HEK293 (cell line): ENCODE measurements around the gene PTPRN2.

Source experiments
- CTCF ChIA-PET: fragments of 350-600 bp; formaldehyde crosslinking; extraction: SDS; loops from one replicate; lab custom pipeline; 2021; ENCODE audit warnings: antibody characterized with exemption; lab: Yijun Ruan, JAX
- POLR2A ChIA-PET: fragments of 300-600 bp; formaldehyde crosslinking; extraction: SDS; loops from one replicate; lab custom pipeline; 2020; ENCODE audit warnings: antibody characterized with exemption, inconsistent platforms; lab: Yijun Ruan, JAX
- H3K27ac ChIP-seq: fragments of 200-500 bp; sonication (Bioruptor generic); 2 replicates; pipeline ENCODE4 v1.5.1; 2014; ENCODE audit warnings: low read depth, low read length, control low read depth, inconsistent platforms; ENCODE audit errors: extremely low read depth
- H3K36me3 ChIP-seq, 2 experiments: fragments of 200-500 bp in 1 of 2; sonication (Bioruptor generic) in 1 of 2; 1 replicate in 1 of 2; 2 replicates in 1 of 2; pipeline ENCODE4 v1.5.1; 2014 to 2017; ENCODE audit warnings: inconsistent platforms in 2 of 2, low read length in 2 of 2; ENCODE audit not compliant: control insufficient read depth in 2 of 2, insufficient read depth in 1 of 2
- H3K4me1 ChIP-seq: fragments of 200-500 bp; sonication (Bioruptor generic); 2 replicates; pipeline ENCODE4 v1.5.1; 2014; ENCODE audit warnings: mild to moderate bottlenecking, low read length, inconsistent platforms; ENCODE audit not compliant: control insufficient read depth, insufficient read depth
- H3K4me3 ChIP-seq: 2 replicates; pipeline ENCODE4 v1.5.1; 2011; ENCODE audit warnings: low read depth, mild to moderate bottlenecking, control low read depth, low read length, moderate library complexity
- H3K9me3 ChIP-seq: fragments of 200-500 bp; sonication (Bioruptor generic); 2 replicates; pipeline ENCODE4 v1.5.1; 2014; ENCODE audit warnings: low read depth, low read length, inconsistent platforms; ENCODE audit not compliant: control insufficient read depth, insufficient read depth
- EGR2 ChIP-seq: fragments of 450-650 bp; formaldehyde crosslinking; IDR thresholded peaks from 2 replicates; pipeline ENCODE4 v1.5.1; 2016; ENCODE audit warnings: low read depth, missing biosample characterization, missing genetic modification characterization
- GLI4 ChIP-seq: fragments of 450-650 bp; formaldehyde crosslinking; IDR thresholded peaks from 2 replicates; pipeline ENCODE4 v1.5.1; 2016; ENCODE audit warnings: missing biosample characterization, missing genetic modification characterization
- HIC1 ChIP-seq: fragments of 450-650 bp; formaldehyde crosslinking; IDR thresholded peaks from 2 replicates; pipeline ENCODE4 v1.5.1; 2016; ENCODE audit warnings: missing biosample characterization, missing genetic modification characterization
- PRDM1 ChIP-seq: fragments of 450-650 bp; formaldehyde crosslinking; IDR thresholded peaks from 2 replicates; pipeline ENCODE4; 2016; ENCODE audit warnings: missing biosample characterization, missing genetic modification characterization
- REST ChIP-seq: fragments of 450-650 bp; formaldehyde crosslinking; IDR thresholded peaks from 2 replicates; pipeline ENCODE4 v1.5.1; 2016; ENCODE audit warnings: missing biosample characterization, missing genetic modification characterization
- SP2 ChIP-seq: fragments of 450-650 bp; formaldehyde crosslinking; IDR thresholded peaks from 2 replicates; pipeline ENCODE4 v1.5.1; 2016; ENCODE audit warnings: missing biosample characterization, missing genetic modification characterization
- ZBTB48 ChIP-seq: fragments of 450-650 bp; formaldehyde crosslinking; IDR thresholded peaks from 2 replicates; pipeline ENCODE4 v1.5.1; 2016; ENCODE audit warnings: missing biosample characterization, missing genetic modification characterization
- ZBTB8A ChIP-seq: fragments of 450-650 bp; formaldehyde crosslinking; IDR thresholded peaks from 2 replicates; pipeline ENCODE4 v1.5.1; 2016; ENCODE audit warnings: missing biosample characterization, missing genetic modification characterization
- ZNF223 ChIP-seq: fragments of 450-650 bp; formaldehyde crosslinking; IDR thresholded peaks from 2 replicates; pipeline ENCODE4 v1.5.1; 2016; ENCODE audit warnings: missing biosample characterization, missing genetic modification characterization
- ZNF391 ChIP-seq: fragments of 450-650 bp; formaldehyde crosslinking; IDR thresholded peaks from 2 replicates; pipeline ENCODE4 v1.5.1; 2016; ENCODE audit warnings: low read depth, missing biosample characterization, missing genetic modification characterization, borderline replicate concordance
- ZNF404 ChIP-seq: fragments of 450-650 bp; formaldehyde crosslinking; IDR thresholded peaks from 2 replicates; pipeline ENCODE4 v1.5.1; 2017; ENCODE audit warnings: missing biosample characterization, missing genetic modification characterization
- ZNF518A ChIP-seq: fragments of 450-650 bp; formaldehyde crosslinking; conservative IDR thresholded peaks from 2 replicates; pipeline ENCODE4 v1.5.1; 2016; ENCODE audit warnings: low read depth, missing biosample characterization, missing genetic modification characterization
- ZNF529 ChIP-seq: fragments of 450-650 bp; formaldehyde crosslinking; IDR thresholded peaks from 2 replicates; pipeline ENCODE4 v1.5.1; 2017; ENCODE audit warnings: missing genetic modification characterization, missing biosample characterization; ENCODE audit not compliant: insufficient replicate concordance
- ZNF670 ChIP-seq: fragments of 450-650 bp; formaldehyde crosslinking; IDR thresholded peaks from 2 replicates; pipeline ENCODE4 v1.5.1; 2016; ENCODE audit warnings: missing biosample characterization, missing genetic modification characterization, low read depth
- ZNF843 ChIP-seq: fragments of 450-650 bp; formaldehyde crosslinking; IDR thresholded peaks from 2 replicates; pipeline ENCODE4 v1.5.1; 2016; ENCODE audit warnings: missing biosample characterization, missing genetic modification characterization
- ZSCAN18 ChIP-seq: fragments of 450-650 bp; formaldehyde crosslinking; IDR thresholded peaks from 2 replicates; pipeline ENCODE4 v1.5.1; 2016; ENCODE audit warnings: missing biosample characterization, missing genetic modification characterization
- ZSCAN5A ChIP-seq: fragments of 450-650 bp; formaldehyde crosslinking; IDR thresholded peaks from 2 replicates; pipeline ENCODE4 v1.5.1; 2016; ENCODE audit warnings: missing biosample characterization, missing genetic modification characterization

Gene PTPRN2

GRCh38 chr7:157809863-157810851 is 777.5 kb downstream of the PTPRN2 start:
- CTCF ChIA-PET: no interaction called here
- H3K27ac ChIP-seq: no peak overlapping the region
- no peaks in the 10 kb centered on the region for H3K36me3 ChIP-seq
- POLR2A ChIA-PET: no interaction called here
- TF ChIP-seq GLI4 (tag by site-specific recombination) (no peak), ZNF843 (tag by site-specific recombination) (no peak), ZSCAN5A (tag by site-specific recombination) (no peak), ZBTB8A (tag by site-specific recombination) (no peak), ZBTB48 (no peak)
- TF ChIP-seq, all 188 proteins: peak for 0
- Histone ChIP-seq H3K4me1 (no peaks in the 10 kb centered on the region), H3K4me3 (no peak overlapping the region), H3K9me3 (no peaks in the 10 kb centered on the region)

- no peaks in the 10 kb centered on the region for H3K9me3 ChIP-seq
- H3K4me3 ChIP-seq: no peak overlapping the region
- no peaks in the 10 kb centered on the region for H3K36me3 ChIP-seq
- POLR2A ChIA-PET: no interaction called here
- no peak overlapping the region for H3K27ac ChIP-seq
- CTCF ChIA-PET: no interaction called here
- no peak for TF ChIP-seq ZSCAN18
- no peak for TF ChIP-seq ZNF529 (tag by site-specific recombination)
- no peak for TF ChIP-seq SP2
- TF ChIP-seq HIC1 (tag by site-specific recombination): no peak
- no peak for TF ChIP-seq ZNF518A
- TF ChIP-seq ZNF404: no peak
- no peak for TF ChIP-seq ZNF670 (tag by site-specific recombination)
- TF ChIP-seq EGR2 (tag by site-specific recombination): no peak
- TF ChIP-seq ZNF391 (tag by site-specific recombination): no peak
- TF ChIP-seq REST (tag by site-specific recombination): no peak
- TF ChIP-seq ZNF223: no peak
- no peak for TF ChIP-seq PRDM1 (tag by site-specific recombination)
- H3K4me1 ChIP-seq: no peaks in the 10 kb centered on the region
Measured at GRCh38 chr7:157809154-157809862, 778.3 kb downstream of the PTPRN2 start.
